Fibroblast of lung (primary cell): ENCODE data around the gene PKD1. TPM values are rescaled to one million over a fixed set of nuclear protein-coding genes. Genes with fewer than 3 reads are reported as not detected.
"Not testable (repeated sequence)": the region's sequence is repeated elsewhere in the genome, so short reads cannot be mapped to it uniquely, and the experiment has no call there.

Experiments
- DNase-seq, 2 donors: peaks; one replicate each; pipeline versions ENCODE4 v3.0.0 to v3.0.0-alpha.2; 2010; ENCODE audit warnings: low read depth in 2 of 2
- H2AFZ ChIP-seq: 2 replicates; pipeline ENCODE4 v1.5.1; 2012; ENCODE audit warnings: low read length, control low read depth, inconsistent platforms
- H3K27ac ChIP-seq: 2 replicates; pipeline ENCODE4 v1.5.1; 2011; ENCODE audit warnings: low read length, control low read depth; ENCODE audit not compliant: insufficient read depth
- H3K27me3 ChIP-seq: 2 replicates; pipeline ENCODE4 v1.5.1; 2011; ENCODE audit warnings: mild to moderate bottlenecking, low read length; ENCODE audit not compliant: control insufficient read depth, insufficient read depth
- H3K36me3 ChIP-seq: 2 replicates; pipeline ENCODE4 v1.5.1; 2011; ENCODE audit warnings: low read length; ENCODE audit not compliant: control insufficient read depth, insufficient read depth
- H3K4me1 ChIP-seq: 2 replicates; pipeline ENCODE4 v1.5.1; 2011; ENCODE audit warnings: low read length; ENCODE audit not compliant: control insufficient read depth, insufficient read depth; ENCODE audit errors: extremely low read depth
- H3K4me2 ChIP-seq: 2 replicates; pipeline ENCODE4 v1.5.1; 2011; ENCODE audit warnings: low read length, control low read depth; ENCODE audit not compliant: insufficient read depth; ENCODE audit errors: extremely low read depth
- H3K4me3 ChIP-seq, 4 experiments: fragments of 200-600 bp in 1 of 4; sonication (generic) in 1 of 4; replicated peaks in 1 of 4; 2 replicates each; pipeline ENCODE4 v1.5.1; 2011 to 2016; ENCODE audit warnings: low read length in 4 of 4, low read depth in 3 of 4, mild to moderate bottlenecking in 3 of 4, control low read depth in 2 of 4, inconsistent platforms in 1 of 4, mixed read lengths in 1 of 4; ENCODE audit not compliant: insufficient read depth in 1 of 4; ENCODE audit errors: control extremely low read depth in 1 of 4
- H3K79me2 ChIP-seq: 2 replicates; pipeline ENCODE4 v1.5.1; 2012; ENCODE audit warnings: mild to moderate bottlenecking, low read length, inconsistent platforms; ENCODE audit not compliant: control insufficient read depth, insufficient read depth
- H3K9ac ChIP-seq: 2 replicates; pipeline ENCODE4 v1.5.1; 2011; ENCODE audit warnings: mild to moderate bottlenecking, low read length, control low read depth; ENCODE audit not compliant: insufficient read depth
- H3K9me3 ChIP-seq: 2 replicates; pipeline ENCODE4 v1.5.1; 2012; ENCODE audit warnings: low read depth, low read length; ENCODE audit not compliant: control insufficient read depth, insufficient read depth
- H4K20me1 ChIP-seq: 2 replicates; pipeline ENCODE4 v1.5.1; 2011; ENCODE audit warnings: low read length; ENCODE audit not compliant: control insufficient read depth, insufficient read depth; ENCODE audit errors: extremely low read depth
- polyA plus RNA-seq, 2 donors: library from polyadenylated mRNA; depleted of rRNA in 1 of 2; stranded (reverse) in 1 of 2; unstranded in 1 of 2; fragments of >200 nt; gene quantifications; 2 replicates each; pipeline ENCODE4 v1.2.1, GENCODE V29; 2011 to 2012; ENCODE audit warnings: missing spikeins in 1 of 2
- total RNA-seq: library from RNA; depleted of rRNA; stranded (reverse); fragments of >200 nt; gene quantifications from 2 replicates; pipeline ENCODE4 v1.2.1, GENCODE V29; 2014

Gene PKD1
- total and polyA plus RNA-seq, 2 donors (not counting 1 experiment from before 2014, with no cell fraction given): 16.3 to 199 TPM

DNA sequence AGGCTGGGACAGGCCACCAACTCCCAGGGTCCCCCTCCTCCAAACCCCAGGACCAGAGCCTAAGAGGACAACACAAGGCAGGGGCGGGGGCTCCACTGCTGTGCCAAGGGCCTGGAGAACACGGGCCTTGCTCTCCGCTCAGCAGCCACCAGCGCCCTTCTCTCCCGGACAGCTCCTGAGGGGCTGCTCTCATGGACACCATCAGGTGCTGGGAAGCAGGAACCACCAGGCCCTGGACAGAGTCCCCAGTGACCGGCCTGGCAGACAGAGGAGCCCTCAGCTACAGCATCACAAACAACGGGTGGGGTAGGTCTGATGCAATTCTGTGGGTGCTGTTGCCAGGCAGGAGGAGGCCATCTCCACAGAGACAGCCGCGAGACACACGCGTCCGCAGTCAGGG lies 1.9 kb downstream of the PKD1 start:
- H2AFZ ChIP-seq, H3K36me3 ChIP-seq, DNase-seq, H3K4me1 ChIP-seq, H3K9ac ChIP-seq, H3K27ac ChIP-seq, H3K9me3 ChIP-seq, H4K20me1 ChIP-seq, H3K27me3 ChIP-seq: not testable (repeated sequence)
- Histone ChIP-seq H3K4me2 (peak overlapping the region; percentile 44), H3K79me2 (peaks cover 24% of the 10 kb centered on the region), H3K4me3 (peak overlapping the region in 2 of 4 experiments; percentile 35 to 54)

GRCh38 chr16:2129890-2130447 lies 5.7 kb downstream of the PKD1 start:
- DNase-seq, H3K27me3 ChIP-seq, H2AFZ ChIP-seq, H3K9ac ChIP-seq, H3K36me3 ChIP-seq, H3K9me3 ChIP-seq, H3K4me2 ChIP-seq, H4K20me1 ChIP-seq, H3K27ac ChIP-seq: not testable (repeated sequence)
- peaks cover 47% of the 10 kb centered on the region for H3K79me2 ChIP-seq
- peaks cover 19% of the 10 kb centered on the region for H3K4me1 ChIP-seq
- peak overlapping the region in 1 of 4 experiments; percentile 14 for H3K4me3 ChIP-seq

GRCh38 chr16:2129251-2129650 lies 6.4 kb downstream of the PKD1 start:
- not testable (repeated sequence) for H3K9me3 ChIP-seq, H3K4me3 ChIP-seq, H2AFZ ChIP-seq, H3K36me3 ChIP-seq, H3K27me3 ChIP-seq, H4K20me1 ChIP-seq, H3K4me2 ChIP-seq, H3K27ac ChIP-seq, H3K9ac ChIP-seq
- peaks cover 49% of the 10 kb centered on the region for H3K79me2 ChIP-seq
- H3K4me1 ChIP-seq: peaks cover 22% of the 10 kb centered on the region
- DNase-seq: peak; percentile 49 to 67

DNA sequence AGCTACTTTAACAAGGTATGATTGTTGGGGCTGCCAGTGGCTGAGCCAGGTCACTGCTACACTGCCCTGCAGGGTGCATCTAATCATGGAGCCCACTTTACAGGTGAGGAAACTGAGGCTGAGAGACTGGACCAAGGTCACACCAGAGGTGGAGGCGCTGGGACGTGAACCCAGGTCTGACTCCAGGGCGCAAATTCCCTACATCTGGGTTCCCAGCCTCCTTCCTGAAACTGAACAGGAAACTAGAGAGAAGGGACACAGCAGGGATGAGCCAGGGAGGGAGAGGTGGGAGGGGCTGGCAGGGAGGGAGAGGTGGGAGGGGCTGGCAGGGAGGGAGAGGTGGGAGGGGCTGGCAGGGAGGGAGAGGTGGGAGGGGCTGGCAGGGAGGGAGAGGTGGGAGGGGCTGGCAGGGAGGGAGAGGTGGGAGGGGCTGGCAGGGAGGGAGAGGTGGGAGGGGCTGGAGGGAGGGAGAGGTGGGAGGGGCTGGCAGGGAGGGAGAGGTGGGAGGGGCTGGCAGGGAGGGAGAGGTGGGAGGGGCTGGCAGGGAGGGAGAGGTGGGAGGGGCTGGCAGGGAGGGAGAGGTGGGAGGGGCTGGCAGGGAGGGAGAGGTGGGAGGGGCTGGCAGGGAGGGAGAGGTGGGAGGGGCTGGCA lies 7.9 kb downstream of the PKD1 start:
- peaks cover 23% of the 10 kb centered on the region for H3K4me1 ChIP-seq

GRCh38 chr16:2126928-2127556 lies 8.7 kb downstream of the PKD1 start:
- not testable (repeated sequence) for H3K9me3 ChIP-seq, H2AFZ ChIP-seq, H3K4me3 ChIP-seq, DNase-seq, H3K36me3 ChIP-seq, H3K4me2 ChIP-seq, H4K20me1 ChIP-seq, H3K27me3 ChIP-seq
- peak overlapping the region; percentile 65 for H3K27ac ChIP-seq
- peaks cover 52% of the 10 kb centered on the region for H3K79me2 ChIP-seq
- peaks cover 25% of the 10 kb centered on the region for H3K4me1 ChIP-seq
- peak overlapping the region; percentile 7 for H3K9ac ChIP-seq

More for the DNA sequence above, 7.9 kb downstream of the PKD1 start:
- not testable (repeated sequence) for H3K27me3 ChIP-seq, H3K9me3 ChIP-seq, H3K9ac ChIP-seq, H3K4me3 ChIP-seq, H4K20me1 ChIP-seq, H3K4me2 ChIP-seq, H3K36me3 ChIP-seq, H2AFZ ChIP-seq
- DNase-seq: peak; percentile 51 to 63
- Histone ChIP-seq H3K79me2 (peaks cover 49% of the 10 kb centered on the region), H3K27ac (peak overlapping the region; percentile 61)

DNA sequence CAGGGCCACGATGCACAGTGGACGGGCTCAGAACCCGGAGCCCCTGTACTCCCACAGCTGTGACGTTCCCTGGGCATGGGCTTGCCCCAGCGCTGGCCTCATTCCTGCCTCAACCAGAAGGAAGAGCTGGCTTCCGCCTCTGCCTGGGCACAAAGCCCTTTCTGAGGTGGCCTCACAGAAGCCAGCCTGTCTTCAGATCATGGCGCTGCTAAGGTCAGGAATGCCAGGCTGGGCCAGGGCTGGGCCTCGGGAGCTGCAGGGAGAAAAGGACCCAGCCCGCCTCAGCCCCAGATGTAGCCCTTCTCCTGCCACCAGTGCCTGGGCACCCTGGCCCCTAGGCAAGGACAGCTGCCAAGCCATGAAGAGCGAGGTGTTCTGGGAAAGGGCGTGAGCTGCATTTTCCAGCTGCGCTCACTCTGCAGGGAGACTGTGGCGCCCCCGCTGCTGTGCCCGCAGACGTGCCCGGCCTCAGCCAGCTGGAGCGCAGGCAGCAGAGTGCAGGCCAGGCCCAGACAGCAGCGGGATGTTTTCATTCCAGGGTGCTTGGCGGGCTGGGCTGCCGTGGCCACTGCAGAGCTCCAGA lies 9.4 kb downstream of the PKD1 start:
- H3K27me3 ChIP-seq, H3K9me3 ChIP-seq, H4K20me1 ChIP-seq, H3K36me3 ChIP-seq, H3K4me3 ChIP-seq, H2AFZ ChIP-seq: not testable (repeated sequence)
- peak in 1 of 2 donors; percentile 50 for DNase-seq
- Histone ChIP-seq H3K9ac (peak overlapping the region; percentile 7), H3K27ac (peak overlapping the region; percentile 65), H3K79me2 (peaks cover 55% of the 10 kb centered on the region), H3K4me2 (peak overlapping the region; percentile 51), H3K4me1 (peaks cover 25% of the 10 kb centered on the region)
